Measurements from ENCODE around the gene APOL6. TPM values are rescaled to one million over a fixed set of nuclear protein-coding genes. Genes with fewer than 3 reads are reported as not detected.

The APOL6 gene
- total RNA-seq, 4 donors from 2014 or later: 4.6 to 39.7 (median 27.5) TPM

DNA sequence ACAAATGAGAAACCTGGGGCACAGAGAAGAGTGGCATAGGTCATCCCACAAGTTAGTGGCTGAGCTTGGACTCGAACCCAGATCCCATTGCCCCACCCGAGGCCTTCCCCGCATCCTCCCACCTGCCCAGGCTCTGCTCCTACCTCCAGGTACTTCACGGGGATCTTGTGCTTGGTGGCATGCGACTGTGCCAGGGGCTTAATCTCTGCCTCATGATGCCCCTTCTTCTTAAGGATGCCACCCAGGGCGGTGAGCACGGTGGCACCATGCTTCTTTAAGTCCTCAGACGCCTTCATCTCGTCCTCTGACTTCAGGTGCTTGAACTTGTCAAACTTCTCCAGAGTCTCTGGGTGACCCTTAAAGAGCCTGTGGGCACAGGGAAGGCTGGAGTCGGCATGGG, 37.5 kb upstream of the APOL6 start:
- DNase-seq: no peak
- H3K27ac ChIP-seq: no peak overlapping the region
- H3K9me3 ChIP-seq: no peaks in the 10 kb centered on the region
- H3K4me1 ChIP-seq: peaks cover 0 to 8% (median 4%) of the 10 kb centered on the region in 4 donors
- TF ChIP-seq, protein P1, sequence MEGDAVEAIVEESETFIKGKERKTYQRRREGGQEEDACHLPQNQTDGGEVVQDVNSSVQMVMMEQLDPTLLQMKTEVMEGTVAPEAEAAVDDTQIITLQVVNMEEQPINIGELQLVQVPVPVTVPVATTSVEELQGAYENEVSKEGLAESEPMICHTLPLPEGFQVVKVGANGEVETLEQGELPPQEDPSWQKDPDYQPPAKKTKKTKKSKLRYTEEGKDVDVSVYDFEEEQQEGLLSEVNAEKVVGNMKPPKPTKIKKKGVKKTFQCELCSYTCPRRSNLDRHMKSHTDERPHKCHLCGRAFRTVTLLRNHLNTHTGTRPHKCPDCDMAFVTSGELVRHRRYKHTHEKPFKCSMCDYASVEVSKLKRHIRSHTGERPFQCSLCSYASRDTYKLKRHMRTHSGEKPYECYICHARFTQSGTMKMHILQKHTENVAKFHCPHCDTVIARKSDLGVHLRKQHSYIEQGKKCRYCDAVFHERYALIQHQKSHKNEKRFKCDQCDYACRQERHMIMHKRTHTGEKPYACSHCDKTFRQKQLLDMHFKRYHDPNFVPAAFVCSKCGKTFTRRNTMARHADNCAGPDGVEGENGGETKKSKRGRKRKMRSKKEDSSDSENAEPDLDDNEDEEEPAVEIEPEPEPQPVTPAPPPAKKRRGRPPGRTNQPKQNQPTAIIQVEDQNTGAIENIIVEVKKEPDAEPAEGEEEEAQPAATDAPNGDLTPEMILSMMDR (IDR thresholded peaks at IDR 0.05): no peak
- no peak for TF ChIP-seq POLR2A (IDR thresholded peaks at IDR 0.05)
- no peak for TF ChIP-seq POLR2AphosphoS5 (IDR thresholded peaks at IDR 0.05)
- no peak for TF ChIP-seq EP300 (IDR thresholded peaks at IDR 0.05; ENCODE audit: low read depth)
- no peaks in the 10 kb centered on the region for H3K27me3 ChIP-seq
- in situ Hi-C loops (cut with MboI; ENCODE audit: low pct_ligation_motif_present in 1 of 4, low pct_unique_long_range_greater_than_20kb in 1 of 4, low sequenced_read_pairs in 3 of 4): loop anchor here in 1 of 4 donors (25.0 kb wide), 1 partner anchor 502 kb away; no protein-coding TSS in a partner anchor
- no peaks in the 10 kb centered on the region for H3K36me3 ChIP-seq
- H3K4me3 ChIP-seq: no peak overlapping the region
- 52 to 73% methylated on average over 4 to 10 of the region's 10 CpGs for WGBS, 2 donors (ENCODE audit: low coverage in 1 of 2)
- intact Hi-C loops (cut with DNase I; ENCODE audit: low total_unique reads): no loop called here

DNA sequence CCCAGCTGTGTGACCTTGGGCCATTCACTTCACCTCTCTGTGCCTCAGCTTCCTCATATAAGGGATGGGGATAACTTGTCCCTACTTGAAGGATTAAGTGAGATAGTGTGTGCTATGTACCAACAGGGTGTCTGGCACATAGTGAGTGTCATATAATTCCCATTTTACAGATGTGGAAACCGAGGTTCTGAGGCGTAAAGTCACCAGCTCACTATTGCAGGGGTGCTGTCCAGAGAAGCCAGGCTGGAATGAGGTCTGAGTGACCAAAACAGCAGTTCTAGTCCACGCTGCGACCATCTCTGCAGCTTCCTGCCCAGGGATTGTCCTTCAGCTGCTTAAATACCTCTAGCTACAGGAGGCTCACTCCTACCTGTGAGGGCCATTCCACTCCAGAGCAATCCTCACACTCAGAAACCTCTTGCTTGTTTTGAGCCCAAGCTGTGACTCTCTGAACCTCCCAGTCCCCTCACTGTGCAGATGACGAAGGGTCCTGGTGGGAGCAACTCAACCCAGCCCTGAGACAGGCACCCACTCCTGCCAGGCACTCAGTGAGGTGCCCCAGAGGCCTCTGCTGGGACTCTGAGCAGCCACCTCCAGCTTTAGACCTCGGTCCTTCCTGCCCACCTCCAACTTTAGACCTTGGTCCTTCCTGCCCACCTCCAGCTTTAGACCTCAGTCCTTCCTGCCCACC, 36.9 kb upstream of the APOL6 start:
- intact Hi-C loops (cut with DNase I; ENCODE audit: low total_unique reads) (no loop called here), in situ Hi-C loops (cut with MboI; ENCODE audit: low pct_ligation_motif_present in 1 of 4, low pct_unique_long_range_greater_than_20kb in 1 of 4, low sequenced_read_pairs in 3 of 4) (loop anchor here in 1 of 4 donors (25.0 kb wide), 1 partner anchor 501 kb away; no protein-coding TSS in a partner anchor)
- Histone ChIP-seq H3K4me3 (no peak overlapping the region), H3K4me1 (peaks cover 0 to 2% (median under 1%) of the 10 kb centered on the region in 4 donors), H3K36me3 (no peaks in the 10 kb centered on the region), H3K27ac (peak overlapping the region in 2 of 4 donors; percentile 12 to 44), H3K27me3 (no peaks in the 10 kb centered on the region), H3K9me3 (no peaks in the 10 kb centered on the region)
- TF ChIP-seq EP300 (IDR thresholded peaks at IDR 0.05; ENCODE audit: low read depth) (no peak), POLR2AphosphoS5 (IDR thresholded peaks at IDR 0.05) (no peak)
- no peak for DNase-seq
- WGBS, 2 donors (ENCODE audit: low coverage in 1 of 2): 75 to 97% methylated on average over 4 to 6 of the region's 6 CpGs

DNA sequence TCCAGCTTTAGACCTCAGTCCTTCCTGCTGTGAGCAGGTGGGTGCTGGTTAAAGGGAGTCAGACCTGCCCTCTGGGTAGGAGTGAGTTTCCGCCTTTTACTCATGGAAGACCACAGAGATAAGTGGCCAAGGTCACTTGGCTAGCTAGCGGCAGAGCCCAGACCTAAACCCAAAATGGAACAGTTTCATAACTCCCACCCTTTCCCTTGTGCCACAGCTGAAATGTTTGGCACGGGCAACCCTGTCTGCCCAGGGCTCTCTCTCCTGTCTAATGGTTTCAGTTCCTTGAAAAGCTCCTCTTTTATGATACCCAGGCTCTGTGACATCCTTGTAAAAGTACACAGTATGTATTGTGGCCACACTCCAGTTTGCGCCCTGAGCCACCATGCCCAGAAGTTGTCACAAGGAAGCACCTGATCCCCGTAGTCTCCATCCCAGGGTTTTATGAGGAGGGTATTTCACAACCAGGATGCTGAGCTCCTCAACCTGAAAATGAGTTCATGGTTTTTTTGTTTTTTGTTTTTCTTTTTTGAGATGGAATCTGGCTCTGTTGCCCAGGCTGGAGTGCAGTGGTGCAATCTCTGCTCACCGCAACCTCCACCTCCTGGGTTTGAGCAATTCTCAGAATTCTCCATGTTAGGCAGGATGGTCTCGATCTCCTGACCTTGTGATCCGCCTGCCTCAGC, 36.2 kb upstream of the APOL6 start:
- Histone ChIP-seq H3K9me3 (no peaks in the 10 kb centered on the region), H3K27ac (peak overlapping the region in 2 of 4 donors; percentile 12 to 44), H3K4me1 (peaks cover 0 to 2% (median 0%) of the 10 kb centered on the region in 4 donors), H3K36me3 (no peaks in the 10 kb centered on the region), H3K4me3 (no peak overlapping the region), H3K27me3 (no peaks in the 10 kb centered on the region)
- in situ Hi-C loops (cut with MboI; ENCODE audit: low pct_ligation_motif_present in 1 of 4, low pct_unique_long_range_greater_than_20kb in 1 of 4, low sequenced_read_pairs in 3 of 4) (loop anchor here in 1 of 4 donors (25.0 kb wide), 1 partner anchor 500 kb away; no protein-coding TSS in a partner anchor), intact Hi-C loops (cut with DNase I; ENCODE audit: low total_unique reads) (no loop called here)
- TF ChIP-seq, protein P1 (IDR thresholded peaks at IDR 0.05): no peak
- TF ChIP-seq EP300 (IDR thresholded peaks at IDR 0.05; ENCODE audit: low read depth): no peak
- no peak for TF ChIP-seq POLR2AphosphoS5 (IDR thresholded peaks at IDR 0.05)
- TF ChIP-seq POLR2A (IDR thresholded peaks at IDR 0.05): no peak
- peak; percentile 56 for DNase-seq
- WGBS, 2 donors (ENCODE audit: low coverage in 1 of 2): 39 to 72% methylated on average over 3 to 8 of the region's 8 CpGs

DNA sequence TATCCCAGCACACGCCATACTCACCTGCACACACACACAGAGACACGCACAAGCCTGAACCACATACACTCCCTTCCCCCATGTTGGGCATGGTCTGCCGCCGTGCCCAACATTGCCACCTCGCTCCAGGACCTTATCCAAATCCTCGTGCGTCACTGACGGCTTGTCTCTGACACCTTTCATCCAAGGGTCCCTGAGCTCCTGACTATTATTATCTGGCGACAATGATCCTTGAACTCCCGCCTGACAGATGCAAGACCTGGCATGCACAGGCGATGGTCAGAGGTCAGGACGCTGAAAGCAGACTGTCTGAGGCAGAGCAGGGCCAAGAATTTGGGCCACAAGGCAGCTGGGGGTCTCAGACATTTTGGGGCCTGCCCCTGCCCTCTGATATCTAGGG, 35.3 kb upstream of the APOL6 start:
- no peak for TF ChIP-seq POLR2AphosphoS5 (IDR thresholded peaks at IDR 0.05)
- TF ChIP-seq POLR2A (IDR thresholded peaks at IDR 0.05): no peak
- TF ChIP-seq, protein P1 (IDR thresholded peaks at IDR 0.05): no peak
- no peak for TF ChIP-seq EP300 (IDR thresholded peaks at IDR 0.05; ENCODE audit: low read depth)

More for the DNA sequence above, 35.3 kb upstream of the APOL6 start:
- Histone ChIP-seq H3K9me3 (no peaks in the 10 kb centered on the region), H3K4me3 (no peak overlapping the region), H3K27ac (no peak overlapping the region), H3K27me3 (no peaks in the 10 kb centered on the region), H3K36me3 (no peaks in the 10 kb centered on the region), H3K4me1 (peaks cover 0 to 2% (median 0%) of the 10 kb centered on the region in 4 donors)
- DNase-seq: no peak
- in situ Hi-C loops (cut with MboI; ENCODE audit: low pct_ligation_motif_present in 1 of 4, low pct_unique_long_range_greater_than_20kb in 1 of 4, low sequenced_read_pairs in 3 of 4) (loop anchor here in 1 of 4 donors (25.0 kb wide), 1 partner anchor 499 kb away; no protein-coding TSS in a partner anchor), intact Hi-C loops (cut with DNase I; ENCODE audit: low total_unique reads) (no loop called here)
- 94% methylated on average over 9 to 12 of the region's 12 CpGs for WGBS, 2 donors (ENCODE audit: low coverage in 1 of 2)
